Measurements from ENCODE around the gene MRPL3. TPM values are rescaled to one million over a fixed set of nuclear protein-coding genes. Genes with fewer than 3 reads are reported as not detected.

The MRPL3 gene
- total RNA-seq, 2 donors from 2014 or later: 110 to 119 TPM

DNA sequence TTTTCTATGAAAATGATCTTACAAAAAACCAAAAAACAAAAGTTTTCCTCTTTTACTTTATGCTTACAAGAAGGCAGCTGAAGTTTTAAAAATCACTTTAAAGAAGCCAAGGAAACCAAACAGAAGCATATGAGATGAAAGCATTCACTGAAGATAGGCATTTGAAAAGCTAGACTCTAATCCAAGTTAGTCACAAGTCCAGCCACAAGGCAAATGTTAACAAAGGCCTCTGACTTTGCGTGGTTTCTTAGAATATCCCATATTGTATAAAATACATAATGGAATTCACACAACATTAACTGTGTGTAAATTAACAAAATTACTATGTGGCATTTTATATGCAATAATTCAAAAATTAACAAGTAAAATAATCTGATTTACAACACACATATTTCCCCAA, 17.7 kb downstream of the MRPL3 start:
- Histone ChIP-seq H3K36me3 (ENCODE audit: control insufficient read depth, insufficient read depth, low read length) (peaks cover 74% of the 10 kb centered on the region), H3K4me1 (ENCODE audit: control insufficient read depth, insufficient read depth, low read length) (no peaks in the 10 kb centered on the region), H3K9ac (ENCODE audit: extremely low read depth, low read length, poor library complexity, severe bottlenecking) (no peak overlapping the region), H3K27ac (ENCODE audit: low read depth, low read length) (no peak overlapping the region), H3K9me3 (ENCODE audit: control insufficient read depth, low read length) (no peaks in the 10 kb centered on the region), H3K4me3 (ENCODE audit: low read length) (no peak overlapping the region), H3K27me3 (ENCODE audit: control insufficient read depth, insufficient read depth, low read length, poor library complexity, severe bottlenecking) (no peaks in the 10 kb centered on the region)
- TF ChIP-seq, protein P1, sequence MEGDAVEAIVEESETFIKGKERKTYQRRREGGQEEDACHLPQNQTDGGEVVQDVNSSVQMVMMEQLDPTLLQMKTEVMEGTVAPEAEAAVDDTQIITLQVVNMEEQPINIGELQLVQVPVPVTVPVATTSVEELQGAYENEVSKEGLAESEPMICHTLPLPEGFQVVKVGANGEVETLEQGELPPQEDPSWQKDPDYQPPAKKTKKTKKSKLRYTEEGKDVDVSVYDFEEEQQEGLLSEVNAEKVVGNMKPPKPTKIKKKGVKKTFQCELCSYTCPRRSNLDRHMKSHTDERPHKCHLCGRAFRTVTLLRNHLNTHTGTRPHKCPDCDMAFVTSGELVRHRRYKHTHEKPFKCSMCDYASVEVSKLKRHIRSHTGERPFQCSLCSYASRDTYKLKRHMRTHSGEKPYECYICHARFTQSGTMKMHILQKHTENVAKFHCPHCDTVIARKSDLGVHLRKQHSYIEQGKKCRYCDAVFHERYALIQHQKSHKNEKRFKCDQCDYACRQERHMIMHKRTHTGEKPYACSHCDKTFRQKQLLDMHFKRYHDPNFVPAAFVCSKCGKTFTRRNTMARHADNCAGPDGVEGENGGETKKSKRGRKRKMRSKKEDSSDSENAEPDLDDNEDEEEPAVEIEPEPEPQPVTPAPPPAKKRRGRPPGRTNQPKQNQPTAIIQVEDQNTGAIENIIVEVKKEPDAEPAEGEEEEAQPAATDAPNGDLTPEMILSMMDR (conservative IDR thresholded peaks at IDR 0.05): no peak
- Mint-ChIP-seq H3K27me3 (ENCODE audit: insufficient read depth) (no peaks in the 10 kb centered on the region), H3K4me1 (no peaks in the 10 kb centered on the region), H3K4me3 (no peak overlapping the region), H3K36me3 (ENCODE audit: low read depth) (peaks cover 41% of the 10 kb centered on the region), H3K27ac (no peak overlapping the region), H3K9me3 (no peaks in the 10 kb centered on the region)
- WGBS, 2 experiments (ENCODE audit: insufficient coverage in 1 of 2, insufficient read length in 1 of 2): 100% methylated on average over 1 of the region's 1 CpG; no CpG with 5 or more reads in 1 of the 2 experiments
- DNase-seq: no peak

DNA sequence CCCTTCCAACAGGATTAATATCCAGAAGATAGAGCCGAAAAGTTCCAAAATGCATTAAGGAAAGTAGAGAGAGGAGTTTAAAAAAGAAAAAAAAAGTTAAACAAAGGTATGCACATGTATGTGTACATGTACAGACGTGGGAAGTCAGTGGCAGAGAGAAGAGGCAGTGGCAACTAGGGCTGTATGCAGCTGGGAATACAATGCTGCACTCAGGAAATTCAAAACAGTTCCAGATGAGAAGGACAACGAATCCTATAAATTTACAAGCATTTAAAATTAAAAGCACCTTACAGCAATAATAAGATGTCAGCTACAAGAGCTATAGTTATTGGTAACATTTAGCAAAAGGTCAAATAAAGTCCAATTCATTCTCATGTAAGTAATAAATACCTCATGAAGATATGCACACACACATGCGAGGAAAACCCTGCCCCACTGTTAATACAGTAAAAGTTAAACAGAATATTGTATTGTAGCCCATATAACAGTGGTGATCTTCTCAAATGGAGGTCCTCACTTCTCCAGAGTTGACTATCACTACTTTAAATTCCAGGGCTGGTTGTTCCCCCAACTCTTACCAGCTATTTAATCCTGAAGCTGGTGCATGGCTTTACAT, 18.2 kb downstream of the MRPL3 start:
- no peaks in the 10 kb centered on the region for H3K4me1 Mint-ChIP-seq
- no peak overlapping the region for H3K9ac ChIP-seq (ENCODE audit: extremely low read depth, low read length, poor library complexity, severe bottlenecking)
- no peak overlapping the region for H3K4me3 ChIP-seq (ENCODE audit: low read length)
- H3K27me3 Mint-ChIP-seq (ENCODE audit: insufficient read depth): no peaks in the 10 kb centered on the region
- H3K36me3 Mint-ChIP-seq (ENCODE audit: low read depth): peaks cover 43% of the 10 kb centered on the region
- H3K27ac ChIP-seq (ENCODE audit: low read depth, low read length): no peak overlapping the region
- no peak overlapping the region for H3K4me3 Mint-ChIP-seq
- no peaks in the 10 kb centered on the region for H3K4me1 ChIP-seq (ENCODE audit: control insufficient read depth, insufficient read depth, low read length)
- no peak overlapping the region for H3K27ac Mint-ChIP-seq
- H3K9me3 Mint-ChIP-seq: no peaks in the 10 kb centered on the region
- TF ChIP-seq, protein P1 (conservative IDR thresholded peaks at IDR 0.05): no peak
- no peak for DNase-seq
- H3K36me3 ChIP-seq (ENCODE audit: control insufficient read depth, insufficient read depth, low read length): peaks cover 74% of the 10 kb centered on the region
- no peaks in the 10 kb centered on the region for H3K9me3 ChIP-seq (ENCODE audit: control insufficient read depth, low read length)
- H3K27me3 ChIP-seq (ENCODE audit: control insufficient read depth, insufficient read depth, low read length, poor library complexity, severe bottlenecking): no peaks in the 10 kb centered on the region
- WGBS, 2 experiments (ENCODE audit: insufficient coverage in 1 of 2, insufficient read length in 1 of 2): 92 to 100% methylated on average over 1 to 4 of the region's 4 CpGs

DNA sequence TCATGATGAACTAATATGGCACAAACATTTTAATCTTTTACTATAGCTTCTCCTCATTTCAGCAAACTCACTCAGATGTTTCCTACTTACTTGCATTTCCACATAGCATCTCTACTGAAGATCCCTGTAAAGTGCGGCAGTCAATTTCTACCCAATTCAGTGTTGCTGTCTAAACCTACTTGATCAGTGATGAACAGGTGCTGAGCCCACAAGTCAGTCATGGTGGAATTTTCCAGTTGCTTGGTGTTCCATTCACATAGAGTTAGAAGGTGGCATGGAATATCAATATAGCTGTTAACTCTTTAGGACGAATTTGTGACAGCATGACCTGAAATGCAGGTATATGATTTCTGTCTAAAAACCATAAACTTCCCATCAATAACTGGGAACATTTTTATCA, 22.7 kb downstream of the MRPL3 start:
- Histone ChIP-seq H3K36me3 (ENCODE audit: control insufficient read depth, insufficient read depth, low read length) (peaks cover 53% of the 10 kb centered on the region), H3K9ac (ENCODE audit: extremely low read depth, low read length, poor library complexity, severe bottlenecking) (no peak overlapping the region), H3K27me3 (ENCODE audit: control insufficient read depth, insufficient read depth, low read length, poor library complexity, severe bottlenecking) (no peaks in the 10 kb centered on the region), H3K4me1 (ENCODE audit: control insufficient read depth, insufficient read depth, low read length) (no peaks in the 10 kb centered on the region), H3K27ac (ENCODE audit: low read depth, low read length) (no peak overlapping the region), H3K9me3 (ENCODE audit: control insufficient read depth, low read length) (no peaks in the 10 kb centered on the region), H3K4me3 (ENCODE audit: low read length) (no peak overlapping the region)
- H3K27me3 Mint-ChIP-seq (ENCODE audit: insufficient read depth): no peaks in the 10 kb centered on the region
- H3K4me3 Mint-ChIP-seq: no peak overlapping the region
- 95 to 100% methylated on average over 1 to 2 of the region's 2 CpGs for WGBS, 2 experiments (ENCODE audit: insufficient coverage in 1 of 2, insufficient read length in 1 of 2)
- H3K27ac Mint-ChIP-seq: no peak overlapping the region
- peaks cover 3% of the 10 kb centered on the region for H3K4me1 Mint-ChIP-seq
- TF ChIP-seq, protein P1 (conservative IDR thresholded peaks at IDR 0.05): no peak
- peaks cover 33% of the 10 kb centered on the region for H3K36me3 Mint-ChIP-seq (ENCODE audit: low read depth)
- no peaks in the 10 kb centered on the region for H3K9me3 Mint-ChIP-seq
- DNase-seq: no peak

Measured in endodermal cell (in vitro differentiated cells).